Activated T-cell treated with anti-CD3 and anti-CD28 coated beads for 4 hours (primary cell): ENCODE measurements around the gene TNFRSF21.

ENCODE experiments used
- DNase-seq: peaks from one replicate; pipeline ENCODE4 v3.0.0-alpha.2; 2020

Gene TNFRSF21

GRCh38 chr6:47203938-47204611 lies 105.6 kb downstream of the TNFRSF21 start:
- DNase-seq: no peak

GRCh38 chr6:47203266-47203937 lies 106.3 kb downstream of the TNFRSF21 start:
- DNase-seq: no peak

- DNase-seq: no peak
Measured at GRCh38 chr6:47202644-47203205, 107.0 kb downstream of the TNFRSF21 start.

DNA sequence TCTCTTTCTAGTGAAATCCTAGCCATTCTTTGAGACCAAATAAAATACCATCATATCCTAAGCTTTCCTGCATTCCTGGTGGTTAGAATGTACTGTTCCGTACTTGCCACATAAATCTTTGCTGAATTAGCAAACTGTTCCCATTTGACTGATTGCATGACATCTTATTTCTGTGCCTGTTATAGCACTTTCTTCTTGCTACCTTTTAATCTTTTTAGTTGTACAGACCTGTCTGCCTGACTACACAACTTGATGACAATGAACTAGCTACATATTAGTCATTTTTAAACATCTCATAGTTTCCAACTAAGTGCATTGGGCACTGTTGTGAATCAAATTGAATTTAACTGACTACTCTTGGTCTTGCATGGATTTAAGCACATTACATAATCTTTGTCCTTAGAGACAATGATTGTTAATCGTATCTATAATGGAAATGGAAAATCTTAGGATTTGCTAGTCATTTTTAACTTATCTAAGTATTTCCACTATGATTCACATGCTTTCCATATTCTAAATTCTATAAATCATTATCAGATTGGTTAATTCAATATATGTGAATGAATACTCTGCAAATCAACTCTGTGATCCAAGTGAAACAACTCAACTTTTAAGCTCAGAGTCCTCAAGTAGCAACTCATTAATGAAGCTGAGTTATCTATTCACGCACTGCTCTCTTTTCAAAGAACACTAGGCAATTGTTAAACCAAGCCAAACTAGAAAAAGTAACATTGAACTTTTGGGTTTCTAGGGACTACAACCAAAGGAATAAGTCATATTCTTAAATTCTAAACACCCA lies 109.0 kb downstream of the TNFRSF21 start:
- DNase-seq: no peak

DNA sequence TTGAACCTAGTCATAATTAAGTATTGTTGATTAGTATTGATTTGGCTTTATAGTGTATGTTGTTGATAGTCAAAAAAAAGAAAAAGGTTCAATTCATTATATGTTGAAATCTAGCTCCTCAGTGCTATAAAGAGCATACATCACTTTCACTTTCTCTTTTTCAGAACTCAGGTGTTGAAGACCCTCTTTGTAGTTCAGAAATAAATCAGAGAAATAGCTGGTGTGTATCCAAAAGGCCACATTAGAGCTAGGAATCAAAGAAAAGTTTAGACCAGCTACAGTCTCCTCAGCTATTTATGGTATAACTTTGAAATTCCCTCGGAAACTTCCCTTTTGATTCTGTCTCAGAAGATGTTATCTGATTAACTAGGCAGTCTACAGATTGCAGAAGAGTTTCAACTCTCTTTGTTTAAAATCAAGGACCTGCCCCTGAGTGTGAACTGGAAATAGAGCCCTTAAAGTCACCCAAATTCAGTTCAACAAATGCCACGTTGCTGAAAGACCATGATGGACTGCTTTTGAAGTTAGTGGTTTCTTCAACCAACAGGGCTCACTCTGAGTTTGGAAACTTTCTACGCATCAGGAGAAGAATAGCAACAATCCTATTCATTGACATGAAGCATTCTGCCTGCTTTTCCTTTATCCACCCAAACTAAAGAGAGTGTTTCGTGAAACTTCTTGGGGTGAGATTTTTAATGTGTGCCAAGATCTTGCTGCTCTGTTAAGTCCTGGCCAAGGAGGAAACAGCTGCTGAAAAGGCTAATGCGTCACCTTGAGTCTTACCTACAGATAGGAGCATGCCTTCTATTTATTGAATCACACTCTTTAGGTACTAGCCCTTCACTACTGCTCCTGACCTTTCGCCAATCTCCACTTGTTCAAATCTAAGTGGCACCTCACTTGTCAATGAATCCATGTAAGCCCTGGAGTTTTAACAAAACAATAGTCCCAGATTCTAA lies 111.7 kb downstream of the TNFRSF21 start:
- DNase-seq: no peak

DNA sequence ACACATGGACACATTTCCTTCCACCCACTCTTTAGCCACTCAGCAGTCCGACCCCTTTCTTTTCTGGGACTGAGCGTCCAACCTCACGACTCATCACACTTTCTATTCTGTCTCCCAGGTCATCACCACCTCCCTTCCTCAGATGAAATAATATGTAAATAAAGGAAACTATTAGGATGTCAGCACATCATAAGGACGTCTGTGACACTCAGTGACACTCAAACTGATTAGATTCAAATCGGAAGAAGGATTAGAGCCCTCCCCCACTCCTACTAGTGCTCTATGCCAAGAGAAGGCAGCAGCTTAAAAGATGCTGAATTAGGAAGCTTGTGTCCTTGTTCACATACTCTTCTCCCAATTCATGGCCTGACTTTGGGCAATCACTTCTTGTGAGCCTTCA lies 113.6 kb downstream of the TNFRSF21 start:
- no peak for DNase-seq

GRCh38 chr6:47195011-47195650 lies 114.6 kb downstream of the TNFRSF21 start:
- DNase-seq: no peak

DNA sequence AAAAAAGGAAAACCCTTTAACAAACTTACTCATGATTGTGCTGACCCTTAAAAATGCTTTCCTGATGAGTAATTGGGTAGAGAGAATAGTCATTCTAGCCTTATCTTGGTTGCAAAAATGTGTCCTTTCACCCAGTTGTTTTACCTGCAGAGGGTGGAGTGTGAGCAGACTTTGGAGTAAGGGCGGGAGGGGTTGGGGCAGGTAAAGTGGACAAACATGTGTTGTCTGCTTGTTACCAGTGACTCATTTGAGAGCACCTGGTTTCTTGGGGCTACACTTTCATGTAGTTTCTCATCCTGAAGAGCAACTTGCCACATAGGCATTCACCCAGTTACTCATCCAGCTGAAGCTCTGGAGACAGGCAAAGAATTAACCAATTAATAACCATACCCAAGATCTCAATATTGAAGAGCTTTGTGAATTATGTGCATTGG lies 121.1 kb downstream of the TNFRSF21 start:
- no peak for DNase-seq

DNA sequence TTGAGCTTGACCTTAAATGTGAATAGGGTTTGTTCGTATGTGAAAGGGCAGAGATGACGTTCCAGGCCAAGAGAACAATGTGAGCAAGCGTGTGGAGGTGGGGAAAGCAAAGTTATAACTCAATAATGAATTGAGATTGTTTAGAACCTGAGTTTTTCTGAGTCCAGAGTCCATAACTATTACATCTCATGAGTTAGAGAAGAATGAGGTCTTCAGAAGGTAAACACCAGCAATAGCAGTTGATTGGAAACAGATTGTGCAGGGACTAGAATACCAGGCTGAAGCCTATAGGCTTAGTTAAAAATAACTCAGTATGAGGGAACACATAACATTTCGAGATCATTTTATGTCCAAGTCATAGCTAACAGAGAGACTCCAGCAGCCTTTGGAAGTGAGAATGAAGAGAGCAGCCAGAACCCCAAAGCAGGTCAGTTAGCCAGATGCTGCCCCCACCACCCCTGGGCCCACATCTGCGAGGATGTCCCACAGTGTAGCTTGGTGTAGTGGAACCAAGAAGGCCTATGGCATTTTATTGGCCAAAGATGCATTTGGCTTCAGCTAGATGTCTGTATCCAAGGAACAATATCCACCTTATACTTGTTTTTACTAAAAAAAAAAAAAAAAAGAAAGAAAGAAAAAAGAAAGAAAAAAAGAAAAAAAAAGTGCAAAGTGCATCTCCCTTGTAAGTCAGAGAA lies 121.7 kb downstream of the TNFRSF21 start:
- no peak for DNase-seq

DNA sequence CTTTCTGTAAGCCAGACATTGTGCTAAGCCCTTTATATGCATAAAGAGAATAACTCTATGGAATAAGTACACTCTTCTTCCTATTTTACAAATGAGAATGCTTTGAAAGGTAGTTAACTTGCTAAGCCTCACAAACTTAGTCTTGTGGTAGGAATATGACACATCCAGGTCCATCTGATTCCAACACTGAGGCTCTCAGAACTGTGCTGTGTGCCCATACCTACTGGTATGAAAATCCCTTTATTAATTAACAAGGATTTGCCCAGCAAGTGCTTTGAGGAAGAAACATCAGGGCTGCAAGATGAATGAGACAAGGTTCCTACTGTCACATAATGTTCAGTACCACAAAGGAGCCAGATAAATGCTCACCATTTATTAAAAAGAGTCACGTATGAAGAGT lies 122.6 kb downstream of the TNFRSF21 start:
- DNase-seq: no peak

DNA sequence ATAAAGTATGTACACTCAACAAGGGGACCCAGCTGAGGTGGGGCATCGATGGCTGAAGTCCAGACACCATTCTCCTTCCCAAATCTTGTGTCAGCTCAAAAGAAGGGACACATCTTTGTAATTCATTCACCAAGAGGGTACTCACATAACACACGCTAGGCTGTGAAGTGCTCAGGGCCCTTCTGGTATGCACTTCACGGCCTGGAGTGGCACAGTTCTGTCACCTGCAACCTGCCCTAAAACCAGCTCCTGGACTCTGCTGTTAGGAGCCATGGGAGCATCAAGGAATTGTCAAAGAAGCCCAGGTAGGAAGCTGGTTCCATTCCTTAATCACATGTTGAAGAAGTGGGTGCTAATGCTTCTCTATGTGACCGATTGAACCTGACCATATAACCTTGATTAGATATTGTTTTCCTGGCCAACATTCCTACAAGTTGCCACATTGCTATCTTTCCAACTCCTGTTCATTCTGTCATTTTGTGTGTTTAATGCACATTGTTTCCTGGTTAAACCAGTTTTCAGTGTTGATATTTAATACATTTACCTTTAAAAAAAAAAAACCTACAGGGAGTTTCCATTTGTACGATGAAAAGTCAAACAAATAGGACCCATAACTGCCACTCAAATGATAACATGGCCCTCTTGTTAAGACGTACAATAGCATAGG lies 127.3 kb downstream of the TNFRSF21 start:
- DNase-seq: no peak

- no peak for DNase-seq
Measured at GRCh38 chr6:47181681-47182080, 128.0 kb downstream of the TNFRSF21 start.
